Measurements from ENCODE around the gene L3MBTL2. TPM values are rescaled to one million over a fixed set of nuclear protein-coding genes. Genes with fewer than 3 reads are reported as not detected.

L3MBTL2 gene
- total RNA-seq, 1 donor = 32.0 TPM

- TF ChIP-seq, protein P1, sequence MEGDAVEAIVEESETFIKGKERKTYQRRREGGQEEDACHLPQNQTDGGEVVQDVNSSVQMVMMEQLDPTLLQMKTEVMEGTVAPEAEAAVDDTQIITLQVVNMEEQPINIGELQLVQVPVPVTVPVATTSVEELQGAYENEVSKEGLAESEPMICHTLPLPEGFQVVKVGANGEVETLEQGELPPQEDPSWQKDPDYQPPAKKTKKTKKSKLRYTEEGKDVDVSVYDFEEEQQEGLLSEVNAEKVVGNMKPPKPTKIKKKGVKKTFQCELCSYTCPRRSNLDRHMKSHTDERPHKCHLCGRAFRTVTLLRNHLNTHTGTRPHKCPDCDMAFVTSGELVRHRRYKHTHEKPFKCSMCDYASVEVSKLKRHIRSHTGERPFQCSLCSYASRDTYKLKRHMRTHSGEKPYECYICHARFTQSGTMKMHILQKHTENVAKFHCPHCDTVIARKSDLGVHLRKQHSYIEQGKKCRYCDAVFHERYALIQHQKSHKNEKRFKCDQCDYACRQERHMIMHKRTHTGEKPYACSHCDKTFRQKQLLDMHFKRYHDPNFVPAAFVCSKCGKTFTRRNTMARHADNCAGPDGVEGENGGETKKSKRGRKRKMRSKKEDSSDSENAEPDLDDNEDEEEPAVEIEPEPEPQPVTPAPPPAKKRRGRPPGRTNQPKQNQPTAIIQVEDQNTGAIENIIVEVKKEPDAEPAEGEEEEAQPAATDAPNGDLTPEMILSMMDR (IDR thresholded peaks at IDR 0.05; ENCODE audit: insufficient read depth, low read depth, low read length) = no peak
- no peak overlapping the region for H3K4me3 ChIP-seq (ENCODE audit: low read depth, low read length)
- DNase-seq (ENCODE audit: low read depth) = no peak
Observed at GRCh38 chr22:41264408-41264941, 59.4 kb downstream of the L3MBTL2 start.

- TF ChIP-seq, protein P1 (IDR thresholded peaks at IDR 0.05; ENCODE audit: insufficient read depth, low read depth, low read length) = no peak
- DNase-seq (ENCODE audit: low read depth) = no peak
- H3K4me3 ChIP-seq (ENCODE audit: low read depth, low read length) = no peak overlapping the region
Observed at GRCh38 chr22:41267958-41268357, 62.8 kb downstream of the L3MBTL2 start.

GRCh38 chr22:41271787-41272186 is 66.7 kb downstream of the L3MBTL2 start:
- TF ChIP-seq, protein P1 (IDR thresholded peaks at IDR 0.05; ENCODE audit: insufficient read depth, low read depth, low read length) = no peak
- H3K4me3 ChIP-seq (ENCODE audit: low read depth, low read length) = no peak overlapping the region

DNA sequence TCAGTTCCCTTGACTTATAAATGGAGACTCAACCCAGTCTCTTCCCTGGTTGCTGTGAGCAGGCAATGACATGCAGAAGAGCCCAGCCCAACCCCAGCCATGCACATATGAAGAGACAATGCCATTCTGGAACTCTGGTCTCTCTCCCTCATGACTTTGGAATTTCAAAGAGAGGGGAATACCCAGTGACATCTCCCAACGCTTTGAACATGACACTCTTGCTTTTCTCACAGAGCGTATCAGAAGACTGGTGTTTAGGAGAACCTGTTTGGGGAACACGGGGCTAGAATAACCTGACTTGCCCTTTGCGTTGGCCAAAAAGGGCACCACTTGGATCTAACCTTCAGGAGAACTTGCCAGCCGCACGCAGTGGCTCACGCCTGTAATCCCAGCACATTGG is 68.0 kb downstream of the L3MBTL2 start:
- TF ChIP-seq, protein P1 (IDR thresholded peaks at IDR 0.05; ENCODE audit: insufficient read depth, low read depth, low read length) = no peak
- no peak overlapping the region for H3K4me3 ChIP-seq (ENCODE audit: low read depth, low read length)
- no peak for DNase-seq (ENCODE audit: low read depth)

More at GRCh38 chr22:41271787-41272186, 66.7 kb downstream of the L3MBTL2 start:
- DNase-seq (ENCODE audit: low read depth) = no peak

- TF ChIP-seq, protein P1 (IDR thresholded peaks at IDR 0.05; ENCODE audit: insufficient read depth, low read depth, low read length) = no peak
- H3K4me3 ChIP-seq (ENCODE audit: low read depth, low read length) = no peak overlapping the region
- no peak for DNase-seq (ENCODE audit: low read depth)
Observed at GRCh38 chr22:41274856-41275255, 69.7 kb downstream of the L3MBTL2 start.

GRCh38 chr22:41280065-41280464 is 75.0 kb downstream of the L3MBTL2 start:
- TF ChIP-seq, protein P1 (IDR thresholded peaks at IDR 0.05; ENCODE audit: insufficient read depth, low read depth, low read length) = no peak
- no peak overlapping the region for H3K4me3 ChIP-seq (ENCODE audit: low read depth, low read length)
- DNase-seq (ENCODE audit: low read depth) = no peak

- no peak overlapping the region for H3K4me3 ChIP-seq (ENCODE audit: low read depth, low read length)
- TF ChIP-seq, protein P1 (IDR thresholded peaks at IDR 0.05; ENCODE audit: insufficient read depth, low read depth, low read length) = no peak
- no peak for DNase-seq (ENCODE audit: low read depth)
Observed at GRCh38 chr22:41280854-41281253, 75.7 kb downstream of the L3MBTL2 start.
